Neuron (in vitro differentiated cells): ENCODE measurements around the gene SLC24A4.

Experiments
- H2AFZ ChIP-seq: one replicate; pipeline ENCODE4 v1.6.1; 2013; ENCODE audit warnings: low read depth, mild to moderate bottlenecking, inconsistent platforms, low read length, moderate library complexity
- H3K27me3 ChIP-seq: one replicate; pipeline ENCODE4 v1.6.1; 2013; ENCODE audit warnings: low read length; ENCODE audit not compliant: insufficient read depth
- H3K36me3 ChIP-seq: one replicate; pipeline ENCODE4 v1.6.1; 2013; ENCODE audit warnings: low read length; ENCODE audit not compliant: insufficient read depth
- H3K4me1 ChIP-seq: one replicate; pipeline ENCODE4 v1.6.1; 2013; ENCODE audit warnings: low read length; ENCODE audit not compliant: insufficient read depth
- H3K4me3 ChIP-seq: 2 replicates; pipeline ENCODE4 v1.5.1; 2013; ENCODE audit warnings: mild to moderate bottlenecking, low read length, moderate library complexity
- H3K9me3 ChIP-seq: one replicate; pipeline ENCODE4 v1.6.1; 2013; ENCODE audit warnings: low read length

Gene SLC24A4

DNA sequence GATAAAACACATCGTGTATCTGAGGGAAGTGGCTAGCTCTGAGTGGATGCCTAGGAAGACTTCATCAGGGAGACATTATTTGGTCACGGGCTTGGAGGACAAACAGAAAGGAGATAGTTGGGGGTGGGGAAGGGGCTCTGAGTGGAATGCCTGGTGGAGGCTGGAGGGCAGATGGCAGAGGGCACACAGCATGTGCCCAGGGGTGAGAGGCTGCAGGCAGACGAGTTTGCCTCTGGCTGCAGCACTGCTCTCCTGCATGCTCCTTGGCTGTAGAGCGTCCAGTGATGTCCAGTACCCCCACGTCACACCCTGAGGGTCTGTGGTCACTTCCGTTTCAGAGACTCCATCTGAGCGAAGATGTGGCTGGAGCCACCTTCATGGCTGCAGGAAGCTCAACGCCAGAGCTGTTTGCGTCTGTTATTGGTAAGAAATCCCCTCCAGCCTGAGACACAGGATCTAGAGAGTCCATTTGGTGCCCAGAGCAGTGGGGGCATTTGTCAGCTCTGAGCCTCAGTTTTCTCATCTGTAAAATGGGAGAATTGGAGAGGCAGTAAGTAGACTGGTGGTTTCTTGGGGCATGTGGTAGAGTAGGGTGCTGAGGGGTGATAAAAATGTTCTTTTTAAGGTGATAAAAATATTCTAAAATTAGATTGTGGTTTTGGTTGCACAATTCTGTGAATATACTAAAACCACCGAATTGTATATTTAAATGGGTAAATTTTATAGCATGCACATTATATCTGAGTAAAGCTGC is 119.0 kb downstream of the SLC24A4 start:
- H3K4me3 ChIP-seq = no peak overlapping the region
- H3K9me3 ChIP-seq = no peaks in the 10 kb centered on the region
- no peaks in the 10 kb centered on the region for H3K4me1 ChIP-seq
- H3K27me3 ChIP-seq = no peaks in the 10 kb centered on the region
- H2AFZ ChIP-seq = no peak overlapping the region
- H3K36me3 ChIP-seq = no peaks in the 10 kb centered on the region

DNA sequence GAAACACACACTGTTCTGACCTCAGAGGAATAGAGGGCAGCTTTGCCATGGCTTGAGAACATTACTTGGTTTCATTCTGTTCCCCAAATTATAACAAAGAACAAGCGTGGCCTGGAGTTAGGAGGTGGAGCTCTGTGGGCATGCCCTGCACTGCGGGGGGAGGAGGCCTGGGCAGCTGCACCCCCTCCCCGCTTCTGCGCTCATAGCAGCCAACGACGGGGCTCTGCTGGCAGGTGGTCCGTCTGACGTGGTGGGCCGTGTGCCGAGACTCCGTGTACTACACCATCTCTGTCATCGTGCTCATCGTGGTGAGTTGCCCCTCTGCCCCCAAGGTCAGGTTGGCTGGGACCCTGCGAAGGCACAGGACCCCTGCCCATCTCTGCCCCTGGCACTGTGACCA is 120.2 kb downstream of the SLC24A4 start:
- Histone ChIP-seq H3K36me3 (no peaks in the 10 kb centered on the region), H3K27me3 (no peaks in the 10 kb centered on the region), H2AFZ (no peak overlapping the region), H3K4me3 (no peak overlapping the region), H3K4me1 (no peaks in the 10 kb centered on the region), H3K9me3 (no peaks in the 10 kb centered on the region)

DNA sequence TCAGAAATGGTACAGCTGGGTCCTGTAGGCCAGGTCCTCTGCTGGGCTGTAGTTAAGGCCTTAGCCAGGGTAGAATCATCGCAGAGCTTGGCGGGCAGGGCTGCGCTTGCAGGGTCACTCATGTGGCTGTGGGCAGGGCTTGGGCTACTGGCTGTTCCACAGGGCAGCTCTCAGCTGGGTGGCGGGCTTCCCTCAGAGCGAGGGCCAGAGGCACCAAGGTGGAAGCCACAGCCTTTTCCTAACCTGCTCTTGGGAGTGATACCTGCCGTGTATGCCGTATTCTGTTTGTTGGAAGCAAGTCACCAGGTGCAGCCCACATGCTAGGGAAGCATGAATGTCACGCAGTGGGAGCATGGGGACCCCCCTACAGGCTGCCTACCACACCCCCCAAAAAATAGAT is 120.8 kb downstream of the SLC24A4 start:
- no peaks in the 10 kb centered on the region for H3K36me3 ChIP-seq
- H3K4me1 ChIP-seq = peaks cover under 1% of the 10 kb centered on the region
- H3K9me3 ChIP-seq = no peaks in the 10 kb centered on the region
- H2AFZ ChIP-seq = no peak overlapping the region
- no peaks in the 10 kb centered on the region for H3K27me3 ChIP-seq
- H3K4me3 ChIP-seq = no peak overlapping the region

DNA sequence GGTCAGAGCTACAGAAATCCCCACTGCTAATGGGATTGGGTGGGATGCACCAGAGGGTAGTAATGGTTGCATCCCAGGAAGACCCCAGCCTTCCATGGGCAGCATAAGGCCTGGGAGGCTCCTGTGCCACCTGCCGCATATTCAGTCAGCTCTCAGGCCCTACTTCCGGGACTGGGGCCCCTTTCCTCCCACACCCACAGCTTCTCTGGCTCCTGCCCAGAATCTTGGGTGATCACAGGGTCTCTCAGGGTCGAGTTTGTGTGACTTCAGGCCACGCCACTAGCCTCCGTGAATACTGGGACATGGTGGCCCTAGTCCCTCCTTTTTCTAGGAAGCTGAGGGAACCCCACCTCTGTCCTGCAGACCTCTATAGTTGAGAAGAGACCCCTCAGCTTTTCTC is 123.8 kb downstream of the SLC24A4 start:
- Histone ChIP-seq H3K36me3 (no peaks in the 10 kb centered on the region), H3K27me3 (no peaks in the 10 kb centered on the region), H3K9me3 (no peaks in the 10 kb centered on the region), H2AFZ (no peak overlapping the region), H3K4me1 (peaks cover 19% of the 10 kb centered on the region), H3K4me3 (no peak overlapping the region)

DNA sequence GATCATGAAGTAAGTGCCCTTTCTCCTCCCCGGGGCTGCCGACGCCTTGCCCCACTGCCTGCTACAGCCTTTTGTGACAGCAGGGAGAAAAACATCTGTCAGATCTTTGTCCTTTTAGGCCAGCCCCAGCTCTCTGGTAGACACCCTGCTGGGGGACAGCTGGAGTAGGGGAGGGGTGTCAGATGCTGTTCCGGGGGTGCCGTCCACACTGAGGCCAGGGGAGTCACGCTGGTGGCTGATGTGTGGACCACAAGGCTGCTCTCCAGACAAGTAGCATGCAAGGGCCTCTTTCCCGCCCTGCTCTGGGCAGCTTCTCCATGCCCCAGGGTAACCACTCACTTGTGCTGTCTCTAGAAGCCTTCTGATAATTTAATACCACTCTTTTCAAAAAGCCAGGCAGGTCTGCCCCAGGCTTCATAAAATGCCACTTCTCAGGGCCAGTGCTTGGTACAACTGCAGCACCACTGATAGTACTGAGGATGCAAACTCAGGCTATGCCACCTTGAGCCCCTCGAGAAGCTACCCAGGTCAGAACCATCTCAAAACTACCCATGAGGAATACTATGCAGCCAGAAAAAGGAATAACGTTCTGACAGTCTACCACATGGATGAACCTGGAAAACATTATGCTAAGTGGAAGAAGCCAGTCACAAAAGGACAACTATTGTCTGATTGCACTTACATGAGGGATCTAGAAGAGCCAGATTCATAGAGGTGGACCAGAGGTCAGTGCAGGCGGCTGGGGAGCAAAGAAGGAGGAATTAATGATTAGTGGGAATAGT is 124.6 kb downstream of the SLC24A4 start:
- no peaks in the 10 kb centered on the region for H3K9me3 ChIP-seq
- H3K4me1 ChIP-seq = peaks cover 19% of the 10 kb centered on the region
- H3K4me3 ChIP-seq = no peak overlapping the region
- no peaks in the 10 kb centered on the region for H3K36me3 ChIP-seq
- H3K27me3 ChIP-seq = no peaks in the 10 kb centered on the region
- no peak overlapping the region for H2AFZ ChIP-seq

DNA sequence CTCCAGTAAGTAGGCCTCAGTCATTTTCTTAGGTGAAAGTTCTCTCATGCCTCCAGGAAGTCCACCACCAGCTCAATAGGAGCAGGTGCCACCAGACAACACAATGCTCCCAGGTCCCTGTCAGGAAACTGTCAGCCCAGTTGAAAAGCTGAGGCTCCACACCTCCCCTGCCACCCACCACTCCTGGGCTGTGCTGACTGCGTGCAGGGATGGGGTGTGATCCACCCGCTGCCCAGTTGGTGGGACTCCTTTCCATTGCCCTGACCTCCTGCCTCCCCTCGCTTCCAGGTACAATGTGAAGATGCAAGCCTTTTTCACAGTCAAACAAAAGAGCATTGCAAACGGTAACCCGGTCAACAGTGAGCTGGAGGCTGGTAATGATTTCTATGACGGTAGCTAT is 125.8 kb downstream of the SLC24A4 start:
- H3K4me1 ChIP-seq = peaks cover 19% of the 10 kb centered on the region
- no peaks in the 10 kb centered on the region for H3K27me3 ChIP-seq
- H3K36me3 ChIP-seq = no peaks in the 10 kb centered on the region
- no peak overlapping the region for H2AFZ ChIP-seq
- no peak overlapping the region for H3K4me3 ChIP-seq
- H3K9me3 ChIP-seq = no peaks in the 10 kb centered on the region

DNA sequence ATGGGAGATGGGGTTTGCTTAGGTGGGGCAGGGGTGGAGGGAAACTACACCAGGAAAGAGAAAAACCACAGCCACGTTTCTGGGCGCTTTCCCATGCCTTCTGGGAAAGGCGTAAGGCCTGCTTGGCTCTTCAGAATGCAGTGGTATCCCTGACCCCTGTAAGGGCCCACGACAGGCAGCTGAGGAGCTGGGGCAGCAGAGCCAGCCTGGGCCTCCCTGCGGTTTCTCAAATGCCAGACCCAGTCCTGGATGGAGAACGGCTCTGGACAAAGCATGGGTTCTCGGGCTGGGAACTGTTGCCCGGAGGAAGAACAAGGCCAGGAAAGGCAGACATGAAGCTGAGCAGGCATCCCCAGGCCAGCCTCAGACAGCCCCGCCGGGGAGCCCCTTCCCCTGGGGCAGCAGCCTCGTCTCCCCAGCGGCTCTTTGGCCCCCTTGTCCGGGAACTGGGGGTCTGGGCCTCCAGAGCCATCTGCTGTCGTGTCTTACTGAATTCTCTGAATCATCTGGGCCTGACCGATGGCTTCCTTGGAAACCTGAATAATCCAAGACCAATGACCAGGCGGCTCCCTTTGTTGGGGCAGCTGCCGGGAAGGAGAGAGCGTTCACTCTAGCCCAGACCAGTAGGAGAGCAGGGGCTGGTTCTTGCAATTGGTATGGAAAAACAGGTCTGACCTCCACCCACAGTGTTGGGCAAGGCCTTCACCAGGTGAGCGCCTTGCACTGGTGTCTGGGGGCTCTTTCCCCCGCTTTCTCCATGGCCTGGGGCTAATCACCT is 126.6 kb downstream of the SLC24A4 start:
- no peak overlapping the region for H3K4me3 ChIP-seq
- peaks cover 19% of the 10 kb centered on the region for H3K4me1 ChIP-seq
- no peaks in the 10 kb centered on the region for H3K27me3 ChIP-seq
- H3K36me3 ChIP-seq = no peaks in the 10 kb centered on the region
- H3K9me3 ChIP-seq = no peaks in the 10 kb centered on the region
- H2AFZ ChIP-seq = no peak overlapping the region

DNA sequence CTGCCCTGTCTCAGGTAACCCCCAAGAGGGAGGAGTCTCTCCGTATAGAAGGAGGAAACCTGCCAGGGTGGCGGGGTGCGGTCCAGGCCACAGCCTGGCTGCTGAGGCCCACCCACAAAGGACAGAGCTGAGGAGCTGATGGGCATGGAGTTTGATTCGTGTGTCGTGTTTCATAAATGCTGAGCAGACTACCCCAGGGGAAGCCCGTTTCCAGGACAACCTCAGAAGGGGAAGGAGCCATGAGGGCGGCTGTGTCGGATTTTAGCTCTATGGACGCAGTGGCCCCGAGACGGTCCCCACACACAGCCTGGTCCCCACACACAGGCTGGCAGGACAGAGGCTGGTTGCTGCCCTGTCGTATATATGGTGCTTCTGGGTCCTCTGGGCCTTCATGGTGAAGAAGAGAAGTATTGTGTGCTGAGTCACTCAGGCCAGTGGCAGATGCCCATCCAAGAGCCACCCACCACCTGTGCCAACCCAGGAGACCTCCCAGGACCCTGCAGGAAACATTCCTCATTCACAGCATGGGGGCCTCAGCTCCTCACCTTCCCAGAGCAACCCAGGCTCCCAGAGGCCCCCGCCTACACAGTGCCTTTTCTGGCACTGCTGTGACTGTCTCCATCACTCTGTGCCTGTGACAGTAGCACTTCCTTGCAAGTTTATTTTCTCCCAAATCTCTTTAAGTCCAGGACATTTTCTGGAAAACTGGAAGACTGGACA is 127.5 kb downstream of the SLC24A4 start:
- Histone ChIP-seq H3K36me3 (no peaks in the 10 kb centered on the region), H3K9me3 (no peaks in the 10 kb centered on the region), H3K4me1 (peaks cover 19% of the 10 kb centered on the region), H3K27me3 (no peaks in the 10 kb centered on the region), H3K4me3 (no peak overlapping the region), H2AFZ (no peak overlapping the region)

DNA sequence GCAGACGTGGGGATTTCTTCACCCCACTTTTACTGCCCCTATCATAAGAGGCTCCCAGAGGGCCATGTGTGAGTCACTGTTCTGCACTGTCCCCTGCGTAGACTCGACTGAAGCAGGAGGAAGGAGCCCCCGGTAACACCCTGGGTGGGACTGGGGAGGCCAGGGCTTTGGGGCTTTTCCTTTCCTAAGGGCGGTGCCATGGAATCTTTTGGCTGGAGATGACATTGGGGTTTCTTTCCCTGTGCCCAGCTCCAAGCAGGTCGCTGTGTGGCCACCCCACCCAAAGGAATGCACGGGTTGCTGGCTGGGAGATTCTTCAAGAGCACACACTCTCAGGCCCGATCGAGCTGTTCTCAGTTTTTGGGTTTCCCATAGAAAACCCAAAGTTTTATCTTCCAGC is 128.3 kb downstream of the SLC24A4 start:
- H3K9me3 ChIP-seq = no peaks in the 10 kb centered on the region
- H3K27me3 ChIP-seq = no peaks in the 10 kb centered on the region
- H2AFZ ChIP-seq = no peak overlapping the region
- peaks cover 19% of the 10 kb centered on the region for H3K4me1 ChIP-seq
- no peak overlapping the region for H3K4me3 ChIP-seq
- no peaks in the 10 kb centered on the region for H3K36me3 ChIP-seq

DNA sequence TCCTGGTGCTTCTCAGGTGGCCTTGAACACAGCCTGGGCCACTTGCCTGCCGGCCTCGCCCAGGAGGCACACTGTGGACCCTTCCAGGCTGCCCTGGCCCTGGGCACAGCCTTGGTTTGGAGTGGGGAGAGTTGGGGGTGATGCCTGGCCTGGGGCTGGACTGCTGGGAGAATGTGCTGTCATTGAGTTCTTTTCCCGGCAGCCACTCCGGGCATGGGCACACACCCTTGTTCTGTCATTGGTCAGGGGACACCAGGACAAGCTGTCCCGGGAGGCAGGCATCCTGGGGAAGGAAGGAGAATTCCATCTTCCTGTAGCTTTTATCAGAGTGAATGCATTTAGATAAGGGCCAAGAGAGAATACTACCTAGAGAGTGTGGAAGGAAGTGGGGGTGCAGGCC is 128.8 kb downstream of the SLC24A4 start:
- Histone ChIP-seq H3K4me1 (peaks cover 19% of the 10 kb centered on the region), H3K36me3 (no peaks in the 10 kb centered on the region), H3K9me3 (no peaks in the 10 kb centered on the region), H2AFZ (no peak overlapping the region), H3K27me3 (no peaks in the 10 kb centered on the region), H3K4me3 (no peak overlapping the region)

DNA sequence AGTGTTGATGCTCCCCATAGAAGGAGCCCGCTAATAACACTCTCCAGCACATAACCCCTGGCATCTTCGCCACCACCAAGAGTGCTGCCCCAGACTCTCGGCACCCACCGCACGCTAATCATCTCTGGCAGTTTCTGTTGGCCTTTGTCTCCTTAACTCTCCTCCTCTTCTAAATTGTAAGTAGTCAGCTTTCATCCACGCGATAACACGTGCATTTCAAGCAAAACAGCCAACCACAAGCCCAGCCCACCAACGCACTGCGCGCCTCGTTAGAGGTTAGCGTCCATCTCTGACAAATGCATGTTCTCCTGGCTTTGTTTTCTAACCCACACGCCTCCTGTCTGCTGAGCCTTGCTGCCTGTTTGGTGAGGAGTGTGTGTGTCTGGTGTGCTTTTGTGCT is 129.5 kb downstream of the SLC24A4 start:
- no peaks in the 10 kb centered on the region for H3K9me3 ChIP-seq
- no peaks in the 10 kb centered on the region for H3K36me3 ChIP-seq

DNA sequence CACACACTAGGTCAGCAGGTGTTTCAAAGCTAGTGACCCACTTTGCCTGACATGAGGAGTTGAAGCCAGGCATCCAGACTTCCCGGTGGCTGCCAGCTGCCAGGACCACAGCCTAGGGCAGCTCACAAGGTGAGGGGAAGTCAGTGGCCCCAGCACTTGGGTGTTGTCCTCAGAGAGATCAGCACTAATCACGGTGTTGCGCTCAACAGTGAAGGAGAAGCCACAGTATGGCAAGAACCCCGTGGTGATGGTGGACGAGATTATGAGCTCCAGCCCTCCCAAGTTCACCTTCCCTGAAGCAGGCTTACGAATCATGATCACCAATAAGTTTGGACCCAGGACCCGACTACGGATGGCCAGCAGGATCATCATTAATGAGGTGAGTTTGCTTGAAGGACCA is 130.7 kb downstream of the SLC24A4 start:
- Histone ChIP-seq H3K36me3 (no peaks in the 10 kb centered on the region), H2AFZ (no peak overlapping the region), H3K4me3 (no peak overlapping the region), H3K9me3 (no peaks in the 10 kb centered on the region), H3K27me3 (no peaks in the 10 kb centered on the region), H3K4me1 (peaks cover 19% of the 10 kb centered on the region)

More for the DNA sequence above, 129.5 kb downstream of the SLC24A4 start:
- Histone ChIP-seq H2AFZ (no peak overlapping the region), H3K27me3 (no peaks in the 10 kb centered on the region), H3K4me1 (peaks cover 19% of the 10 kb centered on the region), H3K4me3 (no peak overlapping the region)
